Measurements from ENCODE around the gene CD160. TPM values are rescaled to one million over a fixed set of nuclear protein-coding genes. Genes with fewer than 3 reads are reported as not detected.
"Not testable (repeated sequence)": the region's sequence is repeated elsewhere in the genome, so short reads cannot be mapped to it uniquely, and the experiment has no call there.

Gene CD160, protein sequence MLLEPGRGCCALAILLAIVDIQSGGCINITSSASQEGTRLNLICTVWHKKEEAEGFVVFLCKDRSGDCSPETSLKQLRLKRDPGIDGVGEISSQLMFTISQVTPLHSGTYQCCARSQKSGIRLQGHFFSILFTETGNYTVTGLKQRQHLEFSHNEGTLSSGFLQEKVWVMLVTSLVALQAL
- total RNA-seq (under 1 TPM; 0.21 to 0.63 TPM), polyA plus RNA-seq (under 1 TPM; 0.41 to 0.62 TPM)
- long read RNA-seq, donor 1, partial matches to known transcripts = 0 of 1 reads
- long read RNA-seq, donor 1, other reads (novel, unspliced or antisense) = 0 of 1 reads
- long read RNA-seq, donor 2 = 0 reads
- long read RNA-seq, donor 3, partial matches to known transcripts = 0 of 1 reads
- long read RNA-seq, donor 3, other reads (novel, unspliced or antisense) = 0 of 1 reads
- long read RNA-seq, donor 4 = 0 reads
- long read RNA-seq, donor 5, partial matches to known transcripts = 39 of 47 reads
- long read RNA-seq, donor 5, other reads (novel, unspliced or antisense) = 8 of 47 reads

DNA sequence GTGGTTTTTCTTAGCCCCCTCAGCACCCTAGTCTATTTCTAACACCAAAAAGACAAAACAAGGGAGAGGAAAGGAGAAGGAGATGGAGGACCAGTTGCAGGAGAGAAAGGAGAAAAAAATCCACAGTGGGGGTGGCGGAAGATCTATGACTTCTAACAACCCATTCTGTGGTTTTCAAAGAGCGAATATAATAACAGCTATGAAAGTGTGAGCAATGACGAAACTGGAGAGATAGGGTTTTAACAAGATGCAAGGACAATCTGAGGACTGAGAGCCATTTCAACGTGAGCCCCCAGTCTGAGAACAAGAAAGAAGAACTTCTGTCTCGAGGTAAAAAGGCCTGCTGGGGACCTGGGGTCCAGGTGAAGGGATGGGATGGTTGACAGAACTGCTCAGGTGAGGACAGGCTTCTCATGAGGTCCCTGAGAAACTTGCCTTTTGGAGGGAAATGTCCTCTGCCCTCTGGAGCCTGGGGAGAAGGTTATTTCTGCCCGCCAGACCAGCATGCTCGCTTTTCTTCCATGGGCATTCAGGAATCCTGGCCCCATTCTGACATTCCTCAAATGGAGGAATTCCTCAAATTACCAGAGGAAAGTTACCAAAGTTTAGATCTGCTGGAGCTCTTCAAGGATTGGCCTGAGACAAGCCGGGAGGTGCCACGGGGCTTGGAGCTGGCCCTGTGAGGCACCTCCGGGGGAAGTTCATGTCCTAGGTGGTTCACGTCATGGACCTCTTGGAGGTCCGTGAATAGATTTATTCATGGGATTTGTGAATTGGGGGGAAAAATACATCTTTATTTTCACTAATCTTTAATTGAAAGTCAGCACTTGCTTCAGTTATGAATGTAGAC lies at the start of gene CD160:
Gene CD160 (plus strand): TSS at position 270 of the 850 bp plus-strand sequence. CDS start 8,829 bp downstream, outside the sequence.
- Histone ChIP-seq H3K36me3 (ENCODE audit: control insufficient read depth in 4 of 4, insufficient read depth in 4 of 4, low read length in 4 of 4) (no peaks in the 10 kb centered on the region), H3K4me3 (no peak within 1 kb of the TSS), H3K9me3 (ENCODE audit: control insufficient read depth in 4 of 4, insufficient read depth in 3 of 4, low read length in 3 of 4) (no peaks in the 10 kb centered on the region), H3K9ac (ENCODE audit: insufficient read depth in 1 of 2, low read length in 2 of 2) (no peak within 1 kb of the TSS), H3K4me1 (ENCODE audit: control insufficient read depth in 5 of 5, insufficient read depth in 5 of 5, low read length in 5 of 5) (peaks cover 0 to 8% (median 3%) of the 10 kb centered on the region in 5 donors), H3K27me3 (ENCODE audit: control insufficient read depth in 3 of 3, insufficient read depth in 3 of 3, low read length in 2 of 3) (peaks cover 0 to 10% (median 2%) of the 10 kb centered on the region in 3 donors), H3K27ac (ENCODE audit: low read depth in 1 of 2, low read length in 1 of 2) (no peak within 1 kb of the TSS)
- TF ChIP-seq, protein P1, sequence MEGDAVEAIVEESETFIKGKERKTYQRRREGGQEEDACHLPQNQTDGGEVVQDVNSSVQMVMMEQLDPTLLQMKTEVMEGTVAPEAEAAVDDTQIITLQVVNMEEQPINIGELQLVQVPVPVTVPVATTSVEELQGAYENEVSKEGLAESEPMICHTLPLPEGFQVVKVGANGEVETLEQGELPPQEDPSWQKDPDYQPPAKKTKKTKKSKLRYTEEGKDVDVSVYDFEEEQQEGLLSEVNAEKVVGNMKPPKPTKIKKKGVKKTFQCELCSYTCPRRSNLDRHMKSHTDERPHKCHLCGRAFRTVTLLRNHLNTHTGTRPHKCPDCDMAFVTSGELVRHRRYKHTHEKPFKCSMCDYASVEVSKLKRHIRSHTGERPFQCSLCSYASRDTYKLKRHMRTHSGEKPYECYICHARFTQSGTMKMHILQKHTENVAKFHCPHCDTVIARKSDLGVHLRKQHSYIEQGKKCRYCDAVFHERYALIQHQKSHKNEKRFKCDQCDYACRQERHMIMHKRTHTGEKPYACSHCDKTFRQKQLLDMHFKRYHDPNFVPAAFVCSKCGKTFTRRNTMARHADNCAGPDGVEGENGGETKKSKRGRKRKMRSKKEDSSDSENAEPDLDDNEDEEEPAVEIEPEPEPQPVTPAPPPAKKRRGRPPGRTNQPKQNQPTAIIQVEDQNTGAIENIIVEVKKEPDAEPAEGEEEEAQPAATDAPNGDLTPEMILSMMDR (IDR thresholded peaks at IDR 0.05; ENCODE audit: control extremely low read depth, extremely low read depth) = no peak
- ATAC-seq (ENCODE audit: insufficient read depth, low FRiP score) (no peak), DNase-seq (no peak)
- WGBS, 2 donors = 86 to 88% methylated on average over 12 of the region's 12 CpGs

DNA sequence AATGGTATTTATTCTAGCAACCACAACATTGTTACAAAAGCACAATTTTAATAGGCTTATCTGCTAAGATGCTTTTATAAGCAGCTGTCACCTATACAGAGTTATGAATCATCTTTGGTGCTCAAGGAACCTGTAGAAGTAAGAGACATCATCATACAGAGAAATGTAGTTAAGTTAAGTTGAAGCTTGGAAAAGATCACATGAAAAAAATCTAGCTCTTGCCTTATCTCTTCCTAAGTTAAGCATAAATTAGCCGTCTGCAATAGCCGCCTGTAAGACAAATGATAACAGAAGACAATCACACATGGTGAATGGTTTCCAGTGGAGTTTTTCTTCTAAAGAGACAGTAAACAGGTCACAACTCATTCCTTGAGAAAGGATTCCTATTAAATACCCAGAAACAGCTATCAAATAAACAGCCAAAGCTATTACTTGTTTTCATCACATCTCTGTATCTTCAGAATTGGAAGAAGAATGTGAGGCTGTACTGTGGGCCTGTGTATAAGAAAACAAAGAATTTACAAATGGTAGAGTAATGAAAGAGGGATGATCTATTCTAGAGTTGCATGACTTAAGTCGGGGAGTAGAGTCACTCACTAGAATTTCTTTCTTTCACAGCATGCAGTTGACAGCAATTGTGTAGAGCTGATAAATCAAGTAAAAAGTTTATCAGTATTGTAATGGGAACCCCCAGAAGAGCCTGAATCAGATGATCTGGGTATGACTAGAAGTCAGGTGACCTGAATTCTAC lies 48.1 kb upstream of the CD160 start:
- not testable (repeated sequence) for H3K36me3 ChIP-seq (ENCODE audit: control insufficient read depth in 4 of 4, insufficient read depth in 4 of 4, low read length in 4 of 4)

DNA sequence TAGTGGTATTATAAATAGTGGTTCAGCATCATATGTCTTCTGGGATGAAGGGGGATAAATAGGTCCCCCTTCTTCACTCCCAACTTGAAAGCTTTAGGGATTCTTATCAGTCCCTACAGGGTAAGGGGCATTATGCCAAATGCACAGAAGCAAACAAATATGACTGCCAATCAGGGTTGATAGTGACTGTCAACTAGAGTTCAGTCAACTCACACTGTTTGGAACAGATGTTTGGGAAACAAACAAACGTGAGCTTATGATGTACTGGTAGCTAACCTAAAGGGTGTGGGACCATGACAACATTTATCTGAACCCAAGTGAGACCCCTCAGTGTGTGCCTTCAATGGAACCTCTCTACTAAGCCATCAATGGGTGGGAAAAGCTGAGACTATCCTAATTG lies 46.1 kb upstream of the CD160 start:
- not testable (repeated sequence) for ATAC-seq (ENCODE audit: insufficient read depth, low FRiP score); H3K27me3 ChIP-seq (ENCODE audit: control insufficient read depth in 3 of 3, insufficient read depth in 3 of 3, low read length in 2 of 3)
- WGBS, 2 donors = no CpG with 5 or more reads among the region's 1 CpG

More for the DNA sequence above, 48.1 kb upstream of the CD160 start:
- 71 to 100% methylated on average over 1 of the region's 3 CpGs for WGBS, 2 donors
- not testable (repeated sequence) for H3K4me3 ChIP-seq; H3K27ac ChIP-seq (ENCODE audit: low read depth in 1 of 2, low read length in 1 of 2); ATAC-seq (ENCODE audit: insufficient read depth, low FRiP score); H3K4me1 ChIP-seq (ENCODE audit: control insufficient read depth in 5 of 5, insufficient read depth in 5 of 5, low read length in 5 of 5); H3K27me3 ChIP-seq (ENCODE audit: control insufficient read depth in 3 of 3, insufficient read depth in 3 of 3, low read length in 2 of 3); DNase-seq; H3K9me3 ChIP-seq (ENCODE audit: control insufficient read depth in 4 of 4, insufficient read depth in 3 of 4, low read length in 3 of 4); H3K9ac ChIP-seq (ENCODE audit: insufficient read depth in 1 of 2, low read length in 2 of 2)

DNA sequence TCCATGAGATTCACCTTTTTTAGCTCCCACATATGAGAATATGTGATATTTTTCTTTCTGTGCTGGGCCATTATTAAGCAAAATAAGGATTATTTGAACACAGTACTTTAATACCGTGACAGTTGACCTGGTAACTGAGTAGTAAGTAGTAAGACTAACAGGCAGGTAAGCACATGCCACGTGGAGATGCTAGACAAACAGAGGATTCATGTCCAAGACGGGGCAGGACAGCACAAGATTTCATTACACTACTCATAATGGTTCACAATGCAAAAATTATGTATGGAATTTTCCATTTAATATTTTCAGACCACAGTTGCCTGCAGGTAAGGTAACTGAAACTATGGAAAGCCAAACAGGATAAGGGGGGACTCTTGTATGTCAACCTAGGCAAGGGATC lies 34.4 kb upstream of the CD160 start:
- DNase-seq; H3K9ac ChIP-seq (ENCODE audit: insufficient read depth in 1 of 2, low read length in 2 of 2); ATAC-seq (ENCODE audit: insufficient read depth, low FRiP score); H3K4me1 ChIP-seq (ENCODE audit: control insufficient read depth in 5 of 5, insufficient read depth in 5 of 5, low read length in 5 of 5); H3K27me3 ChIP-seq (ENCODE audit: control insufficient read depth in 3 of 3, insufficient read depth in 3 of 3, low read length in 2 of 3); H3K4me3 ChIP-seq; H3K27ac ChIP-seq (ENCODE audit: low read depth in 1 of 2, low read length in 1 of 2); H3K9me3 ChIP-seq (ENCODE audit: control insufficient read depth in 4 of 4, insufficient read depth in 3 of 4, low read length in 3 of 4); H3K36me3 ChIP-seq (ENCODE audit: control insufficient read depth in 4 of 4, insufficient read depth in 4 of 4, low read length in 4 of 4): not testable (repeated sequence)
- 91% methylated on average over 2 of the region's 3 CpGs for WGBS, 2 donors

More for the DNA sequence above, 46.1 kb upstream of the CD160 start:
- H3K27ac ChIP-seq (ENCODE audit: low read depth in 1 of 2, low read length in 1 of 2); H3K9ac ChIP-seq (ENCODE audit: insufficient read depth in 1 of 2, low read length in 2 of 2); H3K4me3 ChIP-seq; H3K9me3 ChIP-seq (ENCODE audit: control insufficient read depth in 4 of 4, insufficient read depth in 3 of 4, low read length in 3 of 4); DNase-seq; H3K36me3 ChIP-seq (ENCODE audit: control insufficient read depth in 4 of 4, insufficient read depth in 4 of 4, low read length in 4 of 4); H3K4me1 ChIP-seq (ENCODE audit: control insufficient read depth in 5 of 5, insufficient read depth in 5 of 5, low read length in 5 of 5): not testable (repeated sequence)

DNA sequence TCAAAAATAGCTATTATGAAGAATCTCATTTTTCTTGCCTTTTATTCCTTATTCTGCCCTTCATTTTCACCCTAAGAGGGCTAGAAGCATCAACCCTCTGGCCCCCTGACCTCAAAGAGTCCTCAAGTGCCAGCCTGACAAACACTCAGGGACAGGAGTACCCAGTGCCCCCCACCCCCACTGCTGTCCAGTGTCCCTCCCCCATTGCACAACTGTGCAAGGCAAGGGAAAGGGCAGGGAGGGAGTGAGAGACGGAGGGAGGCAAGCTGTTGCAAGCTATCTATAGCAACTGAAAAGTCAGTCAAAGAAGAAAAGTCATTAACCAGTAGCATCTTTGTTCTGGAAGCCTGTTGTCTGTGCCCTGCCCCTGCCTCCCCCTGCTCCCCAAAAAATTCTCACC lies 33.2 kb upstream of the CD160 start:
- ATAC-seq (ENCODE audit: insufficient read depth, low FRiP score); H3K9ac ChIP-seq (ENCODE audit: insufficient read depth in 1 of 2, low read length in 2 of 2); H3K4me3 ChIP-seq; H3K4me1 ChIP-seq (ENCODE audit: control insufficient read depth in 5 of 5, insufficient read depth in 5 of 5, low read length in 5 of 5); H3K9me3 ChIP-seq (ENCODE audit: control insufficient read depth in 4 of 4, insufficient read depth in 3 of 4, low read length in 3 of 4); DNase-seq; H3K27ac ChIP-seq (ENCODE audit: low read depth in 1 of 2, low read length in 1 of 2); H3K36me3 ChIP-seq (ENCODE audit: control insufficient read depth in 4 of 4, insufficient read depth in 4 of 4, low read length in 4 of 4); H3K27me3 ChIP-seq (ENCODE audit: control insufficient read depth in 3 of 3, insufficient read depth in 3 of 3, low read length in 2 of 3): not testable (repeated sequence)
- 58% methylated on average over 1 of the region's 1 CpG; no CpG with 5 or more reads in 1 of the 2 donors for WGBS, 2 donors

All from lung (tissue), 16 donors.